ENCODE results near the gene AP1G2. TPM values are rescaled to one million over a fixed set of nuclear protein-coding genes. Genes with fewer than 3 reads are reported as not detected.

AP1G2 gene
- 40.5 and 44.4 TPM in 2 replicates for total RNA-seq

GRCh38 chr14:23567186-23568020 lies at the start of gene AP1G2:
AP1G2 (minus strand) TSS chr14:23567791; CDS start chr14:23567314, 477 bp downstream.
- TF ChIP-seq CTCF (IDR thresholded peaks at IDR 0.05; ENCODE audit: insufficient read depth, low read length, severe bottlenecking): no peak
- peaks cover 20% of the 10 kb centered on the region for H3K36me3 ChIP-seq (ENCODE audit: control insufficient read depth, insufficient read depth, low read length)
- H3K27me3 ChIP-seq (ENCODE audit: control insufficient read depth, insufficient read depth, low read length): no peaks in the 10 kb centered on the region
- DNase-seq (ENCODE audit: low read depth) (peak; percentile 84), FAIRE-seq (no peak)
- peak within 1 kb of the TSS; percentile 63 for H3K4me3 ChIP-seq (ENCODE audit: low read depth, low read length)

GRCh38 chr14:23615856-23616255 lies 48.3 kb upstream of the AP1G2 start:
- no peak overlapping the region for H3K4me3 ChIP-seq (ENCODE audit: low read depth, low read length)
- FAIRE-seq (no peak), DNase-seq (ENCODE audit: low read depth) (no peak)
- no peak for TF ChIP-seq CTCF (IDR thresholded peaks at IDR 0.05; ENCODE audit: insufficient read depth, low read length, severe bottlenecking)
- H3K36me3 ChIP-seq (ENCODE audit: control insufficient read depth, insufficient read depth, low read length): no peaks in the 10 kb centered on the region
- peaks cover 3% of the 10 kb centered on the region for H3K27me3 ChIP-seq (ENCODE audit: control insufficient read depth, insufficient read depth, low read length)

DNA sequence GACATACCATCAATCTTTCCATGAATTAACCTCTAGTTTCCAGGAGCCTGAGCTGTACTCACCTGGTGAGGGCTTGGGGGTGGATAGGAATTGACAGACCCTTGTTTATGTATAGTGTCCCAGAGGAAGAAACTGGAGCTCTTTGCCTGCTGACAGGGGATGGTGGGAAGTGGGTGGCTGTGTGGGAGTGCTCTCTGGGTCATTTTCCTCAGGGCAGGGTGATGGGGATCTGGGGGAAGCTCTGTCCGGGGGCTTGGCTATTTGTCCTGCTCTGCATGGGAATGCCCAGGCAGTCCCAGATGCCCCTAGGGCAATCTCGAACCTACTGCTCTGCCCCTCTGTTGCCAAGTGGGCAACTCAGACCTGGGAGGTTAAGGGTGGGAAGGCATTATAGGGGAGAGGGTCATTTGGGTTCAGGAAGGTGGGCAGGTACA lies 46.8 kb upstream of the AP1G2 start:
- no peak for TF ChIP-seq CTCF (IDR thresholded peaks at IDR 0.05; ENCODE audit: insufficient read depth, low read length, severe bottlenecking)
- Histone ChIP-seq H3K27me3 (ENCODE audit: control insufficient read depth, insufficient read depth, low read length) (peaks cover 3% of the 10 kb centered on the region), H3K4me3 (ENCODE audit: low read depth, low read length) (no peak overlapping the region), H3K36me3 (ENCODE audit: control insufficient read depth, insufficient read depth, low read length) (no peaks in the 10 kb centered on the region)
- DNase-seq (ENCODE audit: low read depth) (no peak), FAIRE-seq (no peak)

DNA sequence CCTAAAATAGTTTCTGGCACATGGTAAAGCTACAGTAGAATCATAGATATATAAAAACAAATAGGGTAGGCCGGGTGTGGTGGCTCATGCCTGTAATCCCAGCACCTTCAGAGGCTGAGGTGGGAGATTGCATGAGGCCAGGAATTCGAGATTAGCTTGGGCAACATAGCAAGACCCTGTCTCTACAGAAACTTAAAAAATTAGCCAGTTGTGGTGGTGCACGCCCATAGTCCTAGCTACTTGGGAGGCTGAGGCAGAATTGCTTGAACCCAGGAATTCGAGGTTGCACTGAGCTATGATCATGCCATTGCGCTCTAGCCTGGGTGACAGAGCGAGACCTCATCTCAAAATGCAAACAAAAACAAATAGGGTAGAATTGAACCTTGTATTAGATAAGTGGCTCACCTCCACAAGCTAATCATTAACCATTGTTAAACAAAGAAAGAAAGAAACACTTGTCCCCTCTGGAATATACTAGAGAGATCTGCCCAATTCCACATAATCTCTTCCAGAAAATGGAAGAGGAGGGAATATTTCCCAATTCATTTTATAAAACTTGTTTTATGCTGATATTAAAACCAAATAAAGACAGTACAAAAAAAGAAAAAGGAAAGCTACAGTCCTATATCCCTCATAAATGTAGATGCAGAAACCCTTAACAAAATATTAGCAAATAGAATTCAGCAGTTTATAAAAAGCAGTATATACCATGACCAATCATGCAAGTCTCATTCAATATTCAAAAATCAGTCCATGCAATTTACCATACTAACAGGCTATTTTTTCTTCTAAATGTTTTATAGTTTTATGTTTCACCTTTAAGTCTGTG lies 45.9 kb upstream of the AP1G2 start:
- no peak for DNase-seq (ENCODE audit: low read depth)
- Histone ChIP-seq H3K27me3 (ENCODE audit: control insufficient read depth, insufficient read depth, low read length) (peaks cover 3% of the 10 kb centered on the region), H3K4me3 (ENCODE audit: low read depth, low read length) (no peak overlapping the region), H3K36me3 (ENCODE audit: control insufficient read depth, insufficient read depth, low read length) (no peaks in the 10 kb centered on the region)
- no peak for FAIRE-seq
- no peak for TF ChIP-seq CTCF (IDR thresholded peaks at IDR 0.05; ENCODE audit: insufficient read depth, low read length, severe bottlenecking)

- no peaks in the 10 kb centered on the region for H3K36me3 ChIP-seq (ENCODE audit: control insufficient read depth, insufficient read depth, low read length)
- FAIRE-seq: no peak
- no peak overlapping the region for H3K4me3 ChIP-seq (ENCODE audit: low read depth, low read length)
- H3K27me3 ChIP-seq (ENCODE audit: control insufficient read depth, insufficient read depth, low read length): peaks cover 3% of the 10 kb centered on the region
- no peak for TF ChIP-seq CTCF (IDR thresholded peaks at IDR 0.05; ENCODE audit: insufficient read depth, low read length, severe bottlenecking)
- no peak for DNase-seq (ENCODE audit: low read depth)
Observed at GRCh38 chr14:23612802-23613201, 45.2 kb upstream of the AP1G2 start.
